ENCODE data around the gene PDE4D. TPM values are rescaled to one million over a fixed set of nuclear protein-coding genes. Genes with fewer than 3 reads are reported as not detected.
A peak's percentile ranks its signal among the peaks of the same experiment; 100 is the strongest.

PDE4D gene
- total RNA-seq, 4 donors from 2014 or later, result 14.7 to 36.3 (median 24.7) TPM

GRCh38 chr5:59542851-59543820 lies 350.4 kb downstream of the PDE4D start:
- no peak overlapping the region for H3K4me3 ChIP-seq (replicated peaks in 1 of 3)
- TF ChIP-seq POLR2A (IDR thresholded peaks at IDR 0.05), result no peak
- TF ChIP-seq CTCF (IDR thresholded peaks at IDR 0.05), result no peak
- 40 to 48% methylated on average over 6 of the region's 6 CpGs for WGBS, 2 donors
- peak; percentile 18 to 46 for DNase-seq
- no peaks in the 10 kb centered on the region for H3K36me3 ChIP-seq
- peak overlapping the region in 1 of 3 donors; percentile 25 for H3K27ac ChIP-seq
- intact Hi-C loops (cut with DNase I), result no loop called here
- H3K4me1 ChIP-seq, result peaks cover 10 to 11% of the 10 kb centered on the region in 2 donors
- no peaks in the 10 kb centered on the region for H3K27me3 ChIP-seq
- H3K9me3 ChIP-seq, result no peaks in the 10 kb centered on the region

GRCh38 chr5:59542306-59542705 lies 351.2 kb downstream of the PDE4D start:
- H3K36me3 ChIP-seq, result no peaks in the 10 kb centered on the region
- H3K27ac ChIP-seq, result no peak overlapping the region
- peaks cover 10 to 11% of the 10 kb centered on the region in 2 donors for H3K4me1 ChIP-seq
- DNase-seq, result no peak
- intact Hi-C loops (cut with DNase I), result no loop called here
- H3K27me3 ChIP-seq, result no peaks in the 10 kb centered on the region
- TF ChIP-seq CTCF (IDR thresholded peaks at IDR 0.05) (no peak), POLR2A (IDR thresholded peaks at IDR 0.05) (no peak)
- H3K4me3 ChIP-seq (replicated peaks in 1 of 3), result no peak overlapping the region
- no peaks in the 10 kb centered on the region for H3K9me3 ChIP-seq

GRCh38 chr5:59540366-59540765 lies 353.2 kb downstream of the PDE4D start:
- no peaks in the 10 kb centered on the region for H3K27me3 ChIP-seq
- H3K36me3 ChIP-seq, result no peaks in the 10 kb centered on the region
- H3K4me3 ChIP-seq (replicated peaks in 1 of 3), result no peak overlapping the region
- no peak overlapping the region for H3K27ac ChIP-seq
- WGBS, 2 donors, result 85 to 87% methylated on average over 2 of the region's 2 CpGs
- TF ChIP-seq CTCF (IDR thresholded peaks at IDR 0.05) (no peak), POLR2A (IDR thresholded peaks at IDR 0.05) (no peak)
- intact Hi-C loops (cut with DNase I), result no loop called here
- H3K4me1 ChIP-seq, result peaks cover 10 to 11% of the 10 kb centered on the region in 2 donors
- H3K9me3 ChIP-seq, result no peaks in the 10 kb centered on the region
- no peak for DNase-seq

- Histone ChIP-seq H3K4me1 (peaks cover 5 to 11% of the 10 kb centered on the region in 2 donors), H3K36me3 (no peaks in the 10 kb centered on the region)
Observed at GRCh38 chr5:59538750-59539121, 354.8 kb downstream of the PDE4D start.

More at GRCh38 chr5:59538750-59539121, 354.8 kb downstream of the PDE4D start:
- no peak overlapping the region for H3K4me3 ChIP-seq (replicated peaks in 1 of 3)
- H3K27ac ChIP-seq, result no peak overlapping the region
- intact Hi-C loops (cut with DNase I), result no loop called here
- no peaks in the 10 kb centered on the region for H3K27me3 ChIP-seq
- DNase-seq, result no peak
- no peaks in the 10 kb centered on the region for H3K9me3 ChIP-seq
- no peak for TF ChIP-seq CTCF (IDR thresholded peaks at IDR 0.05)
- no peak for TF ChIP-seq POLR2A (IDR thresholded peaks at IDR 0.05)
